HEK293 (cell line): Measurements from ENCODE around the gene SNX8.

Source experiments
- CTCF ChIA-PET: fragments of 350-600 bp; formaldehyde crosslinking; extraction: SDS; loops from one replicate; lab custom pipeline; 2021; ENCODE audit warnings: antibody characterized with exemption; lab: Yijun Ruan, JAX
- POLR2A ChIA-PET: fragments of 300-600 bp; formaldehyde crosslinking; extraction: SDS; loops from one replicate; lab custom pipeline; 2020; ENCODE audit warnings: antibody characterized with exemption, inconsistent platforms; lab: Yijun Ruan, JAX
- H3K27ac ChIP-seq: fragments of 200-500 bp; sonication (Bioruptor generic); 2 replicates; pipeline ENCODE4 v1.5.1; 2014; ENCODE audit warnings: low read depth, low read length, control low read depth, inconsistent platforms; ENCODE audit errors: extremely low read depth
- H3K36me3 ChIP-seq, 2 experiments: fragments of 200-500 bp in 1 of 2; sonication (Bioruptor generic) in 1 of 2; 1 replicate in 1 of 2; 2 replicates in 1 of 2; pipeline ENCODE4 v1.5.1; 2014 to 2017; ENCODE audit warnings: inconsistent platforms in 2 of 2, low read length in 2 of 2; ENCODE audit not compliant: control insufficient read depth in 2 of 2, insufficient read depth in 1 of 2
- H3K4me1 ChIP-seq: fragments of 200-500 bp; sonication (Bioruptor generic); 2 replicates; pipeline ENCODE4 v1.5.1; 2014; ENCODE audit warnings: mild to moderate bottlenecking, low read length, inconsistent platforms; ENCODE audit not compliant: control insufficient read depth, insufficient read depth
- H3K4me3 ChIP-seq: 2 replicates; pipeline ENCODE4 v1.5.1; 2011; ENCODE audit warnings: low read depth, mild to moderate bottlenecking, control low read depth, low read length, moderate library complexity
- H3K9me3 ChIP-seq: fragments of 200-500 bp; sonication (Bioruptor generic); 2 replicates; pipeline ENCODE4 v1.5.1; 2014; ENCODE audit warnings: low read depth, low read length, inconsistent platforms; ENCODE audit not compliant: control insufficient read depth, insufficient read depth
- HIC1 ChIP-seq: fragments of 450-650 bp; formaldehyde crosslinking; IDR thresholded peaks from 2 replicates; pipeline ENCODE4 v1.5.1; 2016; ENCODE audit warnings: missing biosample characterization, missing genetic modification characterization
- HOXA7 ChIP-seq: sonication (generic); formaldehyde crosslinking; IDR thresholded peaks from 2 replicates; pipeline ENCODE4 v1.8.1; 2022; ENCODE audit warnings: missing genetic modification reagents, borderline replicate concordance
- KLF10 ChIP-seq: fragments of 450-650 bp; IDR thresholded peaks from 2 replicates; pipeline ENCODE4 v1.5.1; 2018; ENCODE audit warnings: missing biosample characterization, mild to moderate bottlenecking, missing genetic modification characterization
- KLF8 ChIP-seq: fragments of 450-650 bp; formaldehyde crosslinking; IDR thresholded peaks from 2 replicates; pipeline ENCODE4 v1.5.1; 2016; ENCODE audit warnings: missing biosample characterization, missing genetic modification characterization
- TRIM28 ChIP-seq: IDR thresholded peaks from 2 replicates; pipeline ENCODE4 v1.6.1; 2011; ENCODE audit warnings: low read length, control low read depth, borderline replicate concordance
- ZBTB1 ChIP-seq: fragments of 450-650 bp; formaldehyde crosslinking; IDR thresholded peaks from 2 replicates; pipeline ENCODE4 v1.5.1; 2016; ENCODE audit warnings: missing biosample characterization, missing genetic modification characterization
- ZBTB21 ChIP-seq: fragments of 450-650 bp; formaldehyde crosslinking; IDR thresholded peaks from 2 replicates; pipeline ENCODE4 v1.5.1; 2017; ENCODE audit warnings: missing biosample characterization, missing genetic modification characterization
- ZBTB48 ChIP-seq: fragments of 450-650 bp; formaldehyde crosslinking; IDR thresholded peaks from 2 replicates; pipeline ENCODE4 v1.5.1; 2016; ENCODE audit warnings: missing biosample characterization, missing genetic modification characterization
- ZBTB6 ChIP-seq: fragments of 450-650 bp; formaldehyde crosslinking; IDR thresholded peaks from 2 replicates; pipeline ENCODE4 v1.5.1; 2017; ENCODE audit warnings: missing biosample characterization, missing genetic modification characterization
- ZNF138 ChIP-seq: fragments of 450-650 bp; formaldehyde crosslinking; IDR thresholded peaks from 2 replicates; pipeline ENCODE4 v1.5.1; 2016; ENCODE audit warnings: missing biosample characterization, missing genetic modification characterization, borderline replicate concordance
- ZNF2 ChIP-seq: fragments of 450-650 bp; formaldehyde crosslinking; IDR thresholded peaks from 2 replicates; pipeline ENCODE4 v1.5.1; 2016; ENCODE audit warnings: missing biosample characterization, missing genetic modification characterization
- ZNF274 ChIP-seq, 2 experiments: fragments of 200-500 bp in 1 of 2; fragments of 450-650 bp in 1 of 2; sonication (Bioruptor generic) in 1 of 2; formaldehyde crosslinking in 1 of 2; IDR thresholded peaks; 2 replicates each; pipeline versions ENCODE4 v1.5.1 to v1.6.1; 2014 to 2016; ENCODE audit warnings: borderline replicate concordance in 1 of 2, inconsistent platforms in 1 of 2, low read length in 1 of 2, missing biosample characterization in 1 of 2, missing genetic modification characterization in 1 of 2
- ZNF280C ChIP-seq: fragments of 450-650 bp; formaldehyde crosslinking; IDR thresholded peaks from 2 replicates; pipeline ENCODE4 v1.5.1; 2016; ENCODE audit warnings: missing biosample characterization, missing genetic modification characterization
- ZNF426 ChIP-seq: fragments of 450-650 bp; formaldehyde crosslinking; IDR thresholded peaks from 2 replicates; pipeline ENCODE4 v1.5.1; 2017; ENCODE audit warnings: missing biosample characterization, missing genetic modification characterization, mild to moderate bottlenecking, inconsistent platforms, moderate library complexity
- ZNF48 ChIP-seq: fragments of 450-650 bp; formaldehyde crosslinking; IDR thresholded peaks from 2 replicates; pipeline ENCODE4 v1.5.1; 2016; ENCODE audit warnings: missing biosample characterization, missing genetic modification characterization
- ZNF664 ChIP-seq: fragments of 450-650 bp; formaldehyde crosslinking; IDR thresholded peaks from 2 replicates; pipeline ENCODE4 v1.5.1; 2016; ENCODE audit warnings: missing biosample characterization, missing genetic modification characterization
- TF ChIP-seq, protein P1 (sequence below): fragments of 450-650 bp; formaldehyde crosslinking; IDR thresholded peaks from 2 replicates; pipeline ENCODE4 v1.5.1; 2016; ENCODE audit warnings: missing biosample characterization, missing genetic modification characterization, low read depth
- TF ChIP-seq, protein P2 (sequence below): fragments of 450-650 bp; formaldehyde crosslinking; IDR thresholded peaks from 2 replicates; pipeline ENCODE4 v1.5.1; 2016; ENCODE audit warnings: missing biosample characterization, missing genetic modification characterization

SNX8 gene

DNA sequence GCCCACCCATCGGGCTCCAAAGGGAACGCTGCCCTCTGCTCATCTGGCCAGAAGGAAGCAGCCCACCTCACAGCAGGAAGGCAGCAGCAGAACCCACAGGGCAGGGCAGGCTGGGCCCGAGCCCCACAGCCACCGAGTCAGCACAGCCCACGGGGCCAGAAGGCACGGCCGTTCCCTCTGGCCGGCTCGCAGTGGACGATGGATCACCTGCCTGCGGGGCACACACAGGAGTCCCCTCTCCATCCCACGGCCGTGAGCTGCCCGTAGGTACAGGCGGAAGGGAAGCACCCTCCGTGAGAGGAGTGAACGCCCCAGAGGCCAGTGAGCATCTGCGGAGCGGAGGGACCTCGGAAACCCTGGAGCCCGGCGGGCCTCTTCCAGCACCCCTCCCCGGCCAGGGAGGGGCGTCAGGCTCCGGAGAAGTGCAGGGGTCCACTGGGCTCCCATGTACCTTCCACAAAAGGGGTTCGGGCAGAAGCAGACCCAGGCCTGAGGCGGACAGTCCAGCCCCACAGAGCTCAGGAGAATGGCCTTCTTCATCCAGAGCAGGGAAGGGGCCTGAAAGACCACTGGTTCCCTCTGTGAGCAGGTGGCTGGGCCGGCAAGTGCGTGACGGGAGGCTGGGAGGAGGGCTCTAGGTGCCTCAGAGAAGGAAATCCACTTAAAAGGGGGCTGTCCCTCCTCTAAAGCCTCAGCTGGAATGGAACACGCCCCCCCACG, 60.6 kb downstream of the SNX8 start:
- H3K9me3 ChIP-seq: no peaks in the 10 kb centered on the region
- ChIA-PET POLR2A (no interaction called here), CTCF (interaction anchor here (0.9 kb wide), 1 partner anchor 8 kb away, joined by 4 read pairs; no protein-coding TSS in a partner anchor)
- H3K36me3 ChIP-seq: peaks cover 0 to 7% of the 10 kb centered on the region in 2 experiments; a peak in 2 of 3 replicates
- H3K4me3 ChIP-seq: no peak overlapping the region
- no peak overlapping the region for H3K27ac ChIP-seq
- TF ChIP-seq TRIM28: no peak
- TF ChIP-seq, protein P1, sequence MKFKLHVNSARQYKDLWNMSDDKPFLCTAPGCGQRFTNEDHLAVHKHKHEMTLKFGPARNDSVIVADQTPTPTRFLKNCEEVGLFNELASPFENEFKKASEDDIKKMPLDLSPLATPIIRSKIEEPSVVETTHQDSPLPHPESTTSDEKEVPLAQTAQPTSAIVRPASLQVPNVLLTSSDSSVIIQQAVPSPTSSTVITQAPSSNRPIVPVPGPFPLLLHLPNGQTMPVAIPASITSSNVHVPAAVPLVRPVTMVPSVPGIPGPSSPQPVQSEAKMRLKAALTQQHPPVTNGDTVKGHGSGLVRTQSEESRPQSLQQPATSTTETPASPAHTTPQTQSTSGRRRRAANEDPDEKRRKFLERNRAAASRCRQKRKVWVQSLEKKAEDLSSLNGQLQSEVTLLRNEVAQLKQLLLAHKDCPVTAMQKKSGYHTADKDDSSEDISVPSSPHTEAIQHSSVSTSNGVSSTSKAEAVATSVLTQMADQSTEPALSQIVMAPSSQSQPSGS (tag by site-specific recombination): no peak
- TF ChIP-seq KLF8 (tag by site-specific recombination): no peak
- no peak for TF ChIP-seq ZNF274 (IDR thresholded peaks at IDR 0.05; ENCODE audit: low read length)
- no peak for TF ChIP-seq ZNF274 (tag by site-specific recombination; IDR thresholded peaks at IDR 0.05; ENCODE audit: borderline replicate concordance)
- no peak for TF ChIP-seq ZNF426 (tag by site-specific recombination)
- TF ChIP-seq ZNF664 (tag by site-specific recombination): no peak
- TF ChIP-seq ZBTB1 (tag by site-specific recombination): no peak
- TF ChIP-seq HOXA7 (CRISPR knock-in tag): no peak
- TF ChIP-seq ZBTB48 (tag by site-specific recombination): no peak
- TF ChIP-seq HIC1: no peak
- TF ChIP-seq ZNF138 (tag by site-specific recombination): no peak
- no peak for TF ChIP-seq ZNF280C (tag by site-specific recombination)
- no peak for TF ChIP-seq KLF10 (tag by site-specific recombination)
- no peak for TF ChIP-seq ZNF2 (tag by site-specific recombination)
- TF ChIP-seq ZBTB6 (tag by site-specific recombination): no peak
- TF ChIP-seq ZNF48: no peak
- TF ChIP-seq, protein P2, sequence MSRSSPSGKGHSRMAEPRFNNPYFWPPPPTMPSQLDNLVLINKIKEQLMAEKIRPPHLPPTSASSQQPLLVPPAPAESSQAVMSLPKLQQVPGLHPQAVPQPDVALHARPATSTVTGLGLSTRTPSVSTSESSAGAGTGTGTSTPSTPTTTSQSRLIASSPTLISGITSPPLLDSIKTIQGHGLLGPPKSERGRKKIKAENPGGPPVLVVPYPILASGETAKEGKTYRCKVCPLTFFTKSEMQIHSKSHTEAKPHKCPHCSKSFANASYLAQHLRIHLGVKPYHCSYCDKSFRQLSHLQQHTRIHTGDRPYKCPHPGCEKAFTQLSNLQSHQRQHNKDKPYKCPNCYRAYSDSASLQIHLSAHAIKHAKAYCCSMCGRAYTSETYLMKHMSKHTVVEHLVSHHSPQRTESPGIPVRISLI (tag by site-specific recombination): no peak
- no peak for TF ChIP-seq ZBTB21 (tag by site-specific recombination)
- no peaks in the 10 kb centered on the region for H3K4me1 ChIP-seq
